DOHH2 (cell line): ENCODE data around the gene TTYH2.

Experiments used
- CTCF ChIP-seq: fragments of 200-600 bp; sonication (generic); IDR thresholded peaks from one replicate; pipeline ENCODE4 v1.5.1; 2014; ENCODE audit warnings: antibody characterized with exemption, mild to moderate bottlenecking, low read depth, low read length; ENCODE audit not compliant: poor library complexity, severe bottlenecking
- EZH2phosphoT487 ChIP-seq: fragments of 200-600 bp; sonication (generic); IDR thresholded peaks from 2 replicates; pipeline ENCODE4 v1.6.1; 2017; ENCODE audit warnings: borderline replicate concordance, mild to moderate bottlenecking, antibody characterized with exemption, low read length, moderate library complexity, mixed read lengths

GRCh38 chr17:74298778-74299177 is 85.4 kb downstream of the TTYH2 start:
- TF ChIP-seq CTCF (no peak), EZH2phosphoT487 (no peak)
